H54 (cell line): ENCODE results near the gene CAPN2.
"Not testable (repeated sequence)": the region's sequence is repeated elsewhere in the genome, so short reads cannot be mapped to it uniquely, and the experiment has no call there.

Source experiments
- DNase-seq: peaks from one replicate; pipeline ENCODE4 v3.0.0; 2011; ENCODE audit warnings: low spot score, mixed read lengths; ENCODE audit not compliant: insufficient read length
- FAIRE-seq: peaks from 3 replicates; lab custom pipeline; 2011; peaks lifted over from hg19 to GRCh38; lab: Jason Lieb, UNC
- POLR2A ChIP-seq: IDR thresholded peaks from 2 replicates; pipeline ENCODE4 v1.6.1; 2011; ENCODE audit warnings: low read depth, mild to moderate bottlenecking, low read length

CAPN2 gene

DNA sequence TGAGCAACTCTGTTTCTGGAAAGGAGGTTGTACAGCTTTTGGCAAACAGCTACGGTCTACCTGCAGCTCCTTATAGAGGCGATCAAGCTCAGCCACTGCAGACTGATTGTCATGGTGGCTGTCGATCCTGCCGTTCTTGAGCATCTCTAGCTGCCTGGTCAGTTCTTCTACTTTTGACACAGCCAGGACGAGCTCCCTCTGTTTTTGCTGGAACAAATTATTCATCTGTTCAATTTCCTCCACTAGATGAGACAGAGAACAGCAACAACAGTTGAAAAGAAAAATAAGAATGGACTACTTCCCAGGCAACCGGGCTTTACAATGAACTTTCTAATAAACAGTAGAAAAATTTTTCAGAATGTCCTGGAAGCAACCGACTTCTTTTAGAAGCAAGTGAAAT, 90.9 kb downstream of the CAPN2 start:
- no peak for FAIRE-seq
- no peak for TF ChIP-seq POLR2A
- DNase-seq = no peak

DNA sequence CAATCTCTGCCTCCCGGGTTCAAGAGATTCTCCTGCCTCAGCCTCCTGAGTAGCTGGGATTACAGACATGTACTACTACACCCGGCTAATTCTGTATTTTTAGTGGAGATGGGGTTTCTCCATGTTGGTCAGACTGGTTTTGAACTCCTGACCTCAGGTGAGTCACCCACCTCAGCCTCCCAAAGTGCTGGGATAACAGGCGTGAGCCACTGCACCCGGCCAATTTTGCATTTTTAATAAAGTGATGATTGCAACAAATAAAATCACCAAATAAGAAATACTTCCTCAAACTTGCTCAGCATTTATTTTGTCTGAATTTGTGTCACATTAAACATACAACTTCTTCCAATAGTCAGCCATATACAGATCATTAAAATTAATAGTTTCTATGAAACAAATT, 97.6 kb downstream of the CAPN2 start:
- not testable (repeated sequence) for DNase-seq
- FAIRE-seq = peak; percentile 77

DNA sequence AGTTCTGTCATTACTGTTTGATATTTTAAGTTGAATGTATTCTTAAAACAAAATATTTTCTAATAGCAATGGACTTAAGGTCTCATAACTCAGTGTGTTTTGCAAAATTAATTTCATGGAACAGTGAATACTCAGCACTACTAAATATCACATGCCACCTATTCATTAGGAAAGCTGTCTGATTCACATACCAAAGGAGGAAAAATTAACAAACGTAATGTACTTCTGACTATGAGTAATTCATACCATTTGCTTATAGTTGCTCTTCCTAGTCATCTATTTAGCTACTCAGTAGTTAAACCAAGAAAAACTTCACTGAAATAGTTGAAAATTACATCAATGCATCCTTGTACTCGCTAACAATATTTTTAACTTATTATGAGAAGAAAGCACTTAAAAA, 98.2 kb downstream of the CAPN2 start:
- no peak for TF ChIP-seq POLR2A
- FAIRE-seq (peak; percentile 60), DNase-seq (no peak)

DNA sequence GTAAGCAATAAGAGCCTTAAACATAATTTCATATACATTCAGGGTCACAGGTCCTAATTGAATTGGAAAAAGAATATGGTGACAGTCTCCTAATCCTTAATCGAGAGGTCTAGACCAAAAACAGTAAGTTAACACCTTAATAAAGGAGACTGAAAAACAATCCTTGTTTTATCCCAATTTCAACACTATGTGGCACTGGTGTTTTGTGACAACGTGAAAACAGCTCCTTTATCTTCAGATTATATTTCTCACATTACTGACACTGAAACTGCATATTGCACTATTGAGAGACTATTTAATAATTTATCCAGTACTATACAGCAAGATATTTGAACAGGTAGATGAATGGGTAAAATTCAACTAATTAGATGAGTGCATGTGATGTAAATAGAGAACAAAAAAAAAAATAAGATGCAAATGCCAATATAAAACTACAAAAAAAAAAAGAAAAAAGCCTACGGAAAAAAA, 99.3 kb downstream of the CAPN2 start:
- TF ChIP-seq POLR2A = no peak
- peak; percentile 87 for FAIRE-seq
- DNase-seq = no peak

DNA sequence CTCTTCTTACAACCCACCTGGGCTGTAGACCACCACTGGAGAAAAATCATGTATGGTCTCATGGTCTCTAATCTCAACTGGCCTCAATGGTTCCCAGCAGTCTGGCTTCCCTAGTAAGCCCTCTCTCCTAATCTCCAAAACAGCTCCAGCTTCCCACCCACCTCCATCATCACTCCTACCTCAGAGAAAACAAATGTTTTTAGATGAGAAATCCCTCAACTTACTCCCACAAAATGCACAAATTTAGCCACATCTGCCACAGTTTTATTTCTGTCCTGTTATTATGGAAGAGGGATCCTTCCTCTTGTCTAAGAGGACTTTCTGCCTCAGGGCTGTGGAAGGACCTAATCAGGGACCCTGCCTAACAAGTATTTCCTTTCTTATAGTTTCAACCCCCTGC, 101.3 kb downstream of the CAPN2 start:
- no peak for TF ChIP-seq POLR2A
- FAIRE-seq (no peak), DNase-seq (no peak)

DNA sequence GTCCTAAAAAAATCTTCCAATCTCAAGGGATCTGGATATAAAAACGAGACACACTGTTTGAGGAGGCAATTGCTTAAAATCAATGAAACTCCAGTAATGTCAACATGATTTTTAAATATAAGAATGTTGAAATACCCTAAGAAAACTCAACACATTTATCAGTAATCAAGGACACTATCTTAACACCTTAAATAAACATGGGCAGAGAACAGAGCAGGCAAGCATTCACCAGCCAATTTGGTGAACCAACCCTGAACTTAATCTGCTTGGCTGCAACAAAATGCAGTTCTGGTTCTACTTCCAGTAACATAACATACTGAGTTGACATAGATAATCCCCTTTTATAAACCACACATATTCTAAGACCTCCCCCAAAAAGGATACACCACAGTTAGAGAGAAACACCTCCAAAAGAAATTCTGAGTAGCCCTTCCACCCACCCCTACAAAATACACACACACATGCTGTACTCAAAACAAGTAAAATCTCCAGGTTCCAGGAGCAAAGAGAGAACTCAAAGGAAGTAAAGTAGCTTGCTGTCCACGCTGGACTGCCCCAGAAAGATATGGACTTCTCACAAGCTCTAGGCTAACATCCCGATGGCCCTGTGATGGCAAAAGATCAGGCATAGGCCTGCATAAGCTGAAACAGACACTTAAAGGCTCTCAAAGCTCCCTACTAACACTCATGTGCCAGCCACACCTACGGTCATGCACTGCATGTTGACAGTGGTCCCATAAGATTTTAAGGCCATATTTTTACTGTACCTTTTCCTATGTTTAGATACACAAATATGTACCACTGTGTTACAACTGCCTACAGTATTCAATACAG, 102.9 kb downstream of the CAPN2 start:
- FAIRE-seq = no peak
- TF ChIP-seq POLR2A = no peak
- DNase-seq = no peak

DNA sequence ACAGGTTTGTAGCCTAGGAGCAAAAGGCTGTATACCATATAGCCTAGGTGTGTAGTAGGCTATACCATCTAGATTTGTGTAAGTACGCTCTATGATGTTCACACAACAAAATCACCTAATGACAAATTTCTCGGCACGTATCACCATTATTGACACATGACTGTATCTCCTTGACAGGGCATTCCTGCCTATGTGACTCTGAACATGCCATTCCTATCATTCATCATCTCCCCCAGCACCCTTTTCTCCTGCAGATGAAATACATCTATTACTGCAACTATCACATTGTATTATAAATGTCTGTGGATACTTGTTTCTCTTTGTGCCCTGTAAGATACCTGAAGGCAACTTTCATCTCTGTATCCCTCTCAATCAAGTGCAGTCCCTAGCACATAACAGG, 103.5 kb downstream of the CAPN2 start:
- no peak for TF ChIP-seq POLR2A
- FAIRE-seq = no peak
- no peak for DNase-seq

DNA sequence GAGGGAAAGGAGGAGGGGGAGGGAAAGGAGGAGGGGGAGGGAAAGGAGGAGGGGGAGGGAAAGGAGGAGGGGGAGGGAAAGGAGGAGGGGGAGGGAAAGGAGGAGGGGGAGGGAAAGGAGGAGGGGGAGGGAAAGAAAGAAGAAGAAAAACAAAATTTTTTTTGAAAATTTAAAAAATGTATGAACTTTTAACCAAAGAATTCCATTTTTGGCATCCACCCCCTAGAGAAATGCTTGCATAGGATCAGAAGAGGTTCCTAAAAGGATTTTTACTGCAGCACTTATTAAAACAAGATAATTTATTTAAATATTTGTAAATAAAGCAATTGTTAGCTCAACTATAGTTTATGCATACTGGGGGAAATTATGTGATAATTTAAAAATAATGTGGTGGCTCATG, 104.9 kb downstream of the CAPN2 start:
- DNase-seq, FAIRE-seq: not testable (repeated sequence)

DNA sequence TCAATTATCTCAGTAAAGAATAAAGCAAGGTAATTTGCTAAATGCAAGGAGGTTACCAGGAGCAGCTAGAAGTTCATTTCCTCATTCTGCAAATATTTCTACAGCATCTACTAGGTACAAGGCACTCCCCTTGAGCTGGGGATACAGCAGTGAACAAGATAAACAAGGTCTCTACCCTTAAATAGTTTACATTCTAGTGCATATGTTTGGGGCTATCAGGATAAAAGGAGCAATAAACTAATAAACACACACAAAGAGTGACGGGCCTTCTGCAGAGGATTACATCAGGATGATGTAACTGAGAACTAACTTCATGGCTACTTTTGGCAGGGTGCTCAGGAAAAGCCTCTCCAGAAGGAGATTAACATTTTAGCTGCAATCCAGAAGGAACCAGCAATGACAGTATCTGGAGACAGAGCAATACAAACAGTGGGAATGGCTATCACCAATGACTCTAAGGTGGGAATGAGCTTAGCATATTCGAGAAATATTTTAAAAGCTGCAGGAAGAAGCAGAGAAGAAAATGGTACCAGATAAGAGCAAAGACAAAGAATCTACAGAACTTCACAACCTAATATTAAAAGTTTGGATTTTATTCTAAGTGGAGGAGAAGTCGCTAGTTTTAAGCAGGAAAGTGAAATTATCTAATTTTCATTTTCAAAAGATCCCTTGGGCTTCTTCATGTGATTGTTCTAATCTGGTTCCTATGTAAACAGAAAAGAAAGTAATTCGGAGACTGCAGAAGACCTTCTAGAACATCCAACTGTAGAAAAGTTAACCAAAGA, 107.6 kb downstream of the CAPN2 start:
- FAIRE-seq = no peak
- no peak for TF ChIP-seq POLR2A
- no peak for DNase-seq

DNA sequence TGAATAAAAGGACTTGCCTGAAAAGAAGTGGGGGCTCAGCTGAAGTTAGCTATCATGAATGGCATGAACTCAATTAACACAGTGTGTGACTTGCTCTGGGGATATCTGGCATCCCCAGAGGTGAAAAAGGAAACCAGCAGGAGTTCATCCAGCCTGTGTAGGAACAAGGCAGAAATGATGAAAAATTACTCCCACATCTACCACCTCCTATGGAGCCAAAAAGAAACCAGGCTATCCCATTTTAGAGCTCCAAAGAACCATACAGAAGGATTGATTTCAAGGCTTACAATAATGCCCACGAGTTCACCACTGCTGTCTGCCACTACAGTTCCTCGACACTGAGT, 108.1 kb downstream of the CAPN2 start:
- FAIRE-seq (no peak), DNase-seq (no peak)
- TF ChIP-seq POLR2A = no peak

DNA sequence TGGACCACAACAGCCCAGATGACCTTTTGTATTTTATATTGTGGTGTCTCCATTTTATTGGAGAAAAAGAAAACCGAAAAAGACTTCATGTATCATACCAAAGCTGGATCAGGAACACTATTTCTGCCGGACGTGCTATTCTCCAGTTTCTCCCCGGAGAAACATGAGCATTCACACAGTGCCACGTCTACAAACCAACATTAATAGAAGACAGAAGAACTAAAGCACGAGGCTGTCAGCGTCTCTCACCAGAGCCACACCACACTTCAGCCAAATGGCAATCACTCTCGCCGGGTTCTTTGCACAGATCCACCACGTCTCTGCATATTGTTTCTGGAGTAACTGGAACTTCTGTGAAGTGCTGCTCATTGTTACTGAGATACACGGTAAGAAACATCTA, 108.6 kb downstream of the CAPN2 start:
- FAIRE-seq (no peak), DNase-seq (no peak)
- TF ChIP-seq POLR2A = no peak

DNA sequence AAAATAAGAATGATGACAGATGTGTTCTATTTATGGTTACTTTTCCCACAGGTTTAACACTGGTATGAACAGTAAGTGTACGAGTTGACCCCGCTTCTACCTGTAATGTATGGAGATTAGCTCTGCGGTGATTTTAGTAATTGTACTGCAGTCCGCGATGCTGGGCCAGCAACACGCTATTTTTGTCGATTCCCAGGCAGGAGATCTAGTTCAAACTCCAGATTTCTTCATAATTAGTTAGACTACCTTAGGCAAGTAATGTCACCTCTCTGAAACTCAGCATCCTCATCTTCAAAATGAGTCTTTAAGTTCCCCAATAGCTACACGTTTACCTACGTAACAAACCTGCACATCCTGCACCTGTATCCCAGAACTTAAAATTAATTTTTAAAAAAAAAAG, 111.9 kb downstream of the CAPN2 start:
- DNase-seq (no peak), FAIRE-seq (no peak)
- no peak for TF ChIP-seq POLR2A

DNA sequence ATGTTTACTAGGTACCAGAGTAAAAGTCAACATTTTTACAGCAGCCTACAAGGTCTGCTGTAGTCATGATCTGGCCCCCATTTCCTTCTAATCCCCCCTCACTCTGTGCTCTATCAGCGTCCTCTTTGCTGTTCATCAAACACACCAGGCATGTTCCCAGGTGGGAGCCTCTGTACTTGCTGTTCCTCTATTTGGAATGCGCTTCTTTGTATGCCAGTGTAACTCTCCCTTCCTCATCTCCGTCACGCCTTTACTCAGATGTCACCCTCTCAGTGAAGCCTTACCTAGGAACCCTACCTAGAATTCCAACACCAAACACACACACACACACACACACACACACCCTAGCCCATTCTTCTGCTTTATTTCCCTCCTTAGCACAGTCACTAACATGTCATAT, 112.4 kb downstream of the CAPN2 start:
- DNase-seq (no peak), FAIRE-seq (no peak)
- no peak for TF ChIP-seq POLR2A
